ENCODE measurements around the gene MRC2.

MRC2 gene

DNA sequence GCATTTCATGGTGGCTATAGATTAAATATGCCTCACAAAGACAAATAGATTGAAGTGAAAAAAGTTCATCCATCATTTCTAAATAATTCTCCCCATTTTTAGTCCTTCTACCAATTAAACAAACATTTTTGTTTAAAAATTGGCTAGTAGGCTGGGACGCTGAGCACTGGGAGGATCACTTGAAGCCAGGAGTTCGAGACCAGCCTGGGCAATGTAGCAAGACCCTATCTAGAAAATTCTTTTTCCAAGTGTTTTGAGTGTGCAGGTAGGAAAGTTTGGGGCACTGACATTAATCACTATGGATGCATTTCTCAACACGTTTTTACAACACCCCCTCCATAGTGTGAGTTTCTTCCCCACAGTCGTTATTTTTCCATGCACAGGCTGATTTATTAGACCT lies 56.7 kb downstream of the MRC2 start:
- H3K79me2 ChIP-seq = no peaks in the 10 kb centered on the region
- no peak overlapping the region for H3K4me2 ChIP-seq (ENCODE audit: low read length)
- H2AFZ ChIP-seq = no peak overlapping the region
- H3K4me1 ChIP-seq = no peaks in the 10 kb centered on the region
- H3K9ac ChIP-seq = no peak overlapping the region
- no peaks in the 10 kb centered on the region for H3K9me3 ChIP-seq (ENCODE audit: control insufficient read depth, low read length)
- no peaks in the 10 kb centered on the region for H3K27me3 ChIP-seq (ENCODE audit: control insufficient read depth, insufficient read depth, low read length)
- TF ChIP-seq CTCF (IDR thresholded peaks at IDR 0.05) = no peak
- H3K27ac ChIP-seq = no peak overlapping the region
- no peak overlapping the region for H3K4me3 ChIP-seq (ENCODE audit: low read depth, low read length)
- H3K36me3 ChIP-seq (ENCODE audit: control insufficient read depth, insufficient read depth, low read length) = no peaks in the 10 kb centered on the region

GRCh38 chr17:62687997-62688396 lies 60.5 kb downstream of the MRC2 start:
- Histone ChIP-seq H3K4me3 (ENCODE audit: low read depth, low read length) (no peak overlapping the region), H3K9me3 (ENCODE audit: control insufficient read depth, low read length) (no peaks in the 10 kb centered on the region), H3K9ac (no peak overlapping the region), H3K4me2 (ENCODE audit: low read length) (no peak overlapping the region), H3K27ac (no peak overlapping the region), H2AFZ (no peak overlapping the region), H3K79me2 (no peaks in the 10 kb centered on the region), H3K4me1 (no peaks in the 10 kb centered on the region), H3K27me3 (ENCODE audit: control insufficient read depth, insufficient read depth, low read length) (no peaks in the 10 kb centered on the region), H3K36me3 (ENCODE audit: control insufficient read depth, insufficient read depth, low read length) (no peaks in the 10 kb centered on the region)
- no peak for TF ChIP-seq CTCF (IDR thresholded peaks at IDR 0.05)

DNA sequence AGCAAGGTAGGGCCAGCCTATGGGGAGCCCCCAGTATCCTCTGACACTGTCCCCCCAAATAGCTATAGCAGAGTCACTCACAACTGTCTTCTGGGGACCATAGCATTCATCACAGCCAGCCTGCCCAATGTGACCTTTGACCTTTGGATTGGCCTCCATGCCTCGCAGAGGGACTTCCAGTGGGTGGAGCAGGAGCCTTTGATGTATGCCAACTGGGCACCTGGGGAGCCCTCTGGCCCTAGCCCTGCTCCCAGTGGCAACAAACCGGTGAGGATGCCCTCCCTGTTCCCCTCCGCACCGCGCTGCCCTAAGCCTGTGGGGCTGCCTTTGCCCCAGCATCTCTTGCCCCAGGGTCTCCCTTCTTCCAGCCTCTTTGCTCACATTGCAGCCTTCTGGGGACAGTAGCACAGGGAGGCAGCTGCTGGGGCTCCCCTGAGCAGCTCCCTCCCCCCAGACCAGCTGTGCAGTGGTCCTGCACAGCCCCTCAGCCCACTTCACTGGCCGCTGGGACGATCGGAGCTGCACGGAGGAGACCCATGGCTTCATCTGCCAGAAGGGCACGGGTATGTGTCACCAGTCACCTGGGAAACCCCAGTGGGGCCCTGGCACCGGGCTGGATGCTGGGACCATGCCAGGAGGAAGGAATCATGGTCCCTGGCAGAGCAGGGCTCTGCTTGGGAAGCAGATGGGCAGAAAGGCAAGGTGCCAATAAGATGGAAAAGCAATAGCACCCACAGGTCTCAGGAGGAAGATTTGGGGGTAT lies 61.1 kb downstream of the MRC2 start:
- no peak overlapping the region for H3K27ac ChIP-seq
- H3K4me2 ChIP-seq (ENCODE audit: low read length) = no peak overlapping the region
- no peaks in the 10 kb centered on the region for H3K9me3 ChIP-seq (ENCODE audit: control insufficient read depth, low read length)
- H3K9ac ChIP-seq = no peak overlapping the region
- H2AFZ ChIP-seq = no peak overlapping the region
- no peak for TF ChIP-seq CTCF (IDR thresholded peaks at IDR 0.05)
- no peaks in the 10 kb centered on the region for H3K79me2 ChIP-seq
- no peaks in the 10 kb centered on the region for H3K36me3 ChIP-seq (ENCODE audit: control insufficient read depth, insufficient read depth, low read length)
- no peak overlapping the region for H3K4me3 ChIP-seq (ENCODE audit: low read depth, low read length)
- no peaks in the 10 kb centered on the region for H3K4me1 ChIP-seq
- H3K27me3 ChIP-seq (ENCODE audit: control insufficient read depth, insufficient read depth, low read length) = no peaks in the 10 kb centered on the region

DNA sequence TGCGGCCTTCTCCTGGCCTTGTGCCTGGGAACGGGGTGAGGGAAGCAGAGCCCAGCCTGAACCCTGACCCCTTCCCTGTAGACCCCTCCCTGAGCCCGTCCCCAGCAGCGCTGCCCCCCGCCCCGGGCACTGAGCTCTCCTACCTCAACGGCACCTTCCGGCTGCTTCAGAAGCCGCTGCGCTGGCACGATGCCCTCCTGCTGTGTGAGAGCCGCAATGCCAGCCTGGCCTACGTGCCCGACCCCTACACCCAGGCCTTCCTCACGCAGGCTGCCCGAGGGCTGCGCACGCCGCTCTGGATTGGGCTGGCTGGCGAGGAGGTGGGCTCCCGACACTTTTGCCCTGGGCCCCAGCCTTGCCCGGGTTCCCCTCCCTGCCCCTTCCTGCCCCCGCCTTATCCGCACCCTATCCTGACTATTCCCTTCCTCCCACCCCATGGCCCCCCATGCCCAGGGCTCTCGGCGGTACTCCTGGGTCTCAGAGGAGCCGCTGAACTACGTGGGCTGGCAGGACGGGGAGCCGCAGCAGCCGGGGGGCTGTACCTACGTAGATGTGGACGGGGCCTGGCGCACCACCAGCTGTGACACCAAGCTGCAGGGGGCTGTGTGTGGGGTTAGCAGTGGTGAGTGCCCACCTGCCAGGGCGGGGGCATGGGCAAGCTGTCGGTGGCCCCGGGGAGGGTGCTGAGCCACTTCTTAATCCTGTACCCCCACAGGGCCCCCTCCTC lies 62.1 kb downstream of the MRC2 start:
- H3K79me2 ChIP-seq = no peaks in the 10 kb centered on the region
- no peaks in the 10 kb centered on the region for H3K27me3 ChIP-seq (ENCODE audit: control insufficient read depth, insufficient read depth, low read length)
- H2AFZ ChIP-seq = no peak overlapping the region
- no peaks in the 10 kb centered on the region for H3K9me3 ChIP-seq (ENCODE audit: control insufficient read depth, low read length)
- no peak overlapping the region for H3K4me2 ChIP-seq (ENCODE audit: low read length)
- no peak overlapping the region for H3K27ac ChIP-seq
- TF ChIP-seq CTCF (IDR thresholded peaks at IDR 0.05) = no peak
- H3K9ac ChIP-seq = no peak overlapping the region
- H3K4me3 ChIP-seq (ENCODE audit: low read depth, low read length) = no peak overlapping the region
- no peaks in the 10 kb centered on the region for H3K4me1 ChIP-seq
- no peaks in the 10 kb centered on the region for H3K36me3 ChIP-seq (ENCODE audit: control insufficient read depth, insufficient read depth, low read length)
